Measurements from ENCODE around the gene CHTOP. TPM values are rescaled to one million over a fixed set of nuclear protein-coding genes. Genes with fewer than 3 reads are reported as not detected.

Gene CHTOP
- total and polyA plus RNA-seq, 2 of the 4 experiments (the other 2 are of a cell fraction), result 33.9 to 50.8 TPM

- Histone ChIP-seq H2BK15ac (ENCODE audit: low read depth, low read length) (peak overlapping the region; percentile 61; the same call in 2 of the 3 replicates), H3K4me2 (ENCODE audit: low read depth, low read length) (no peak overlapping the region), H2AK5ac (ENCODE audit: low read depth, low read length) (peak overlapping the region; percentile 42), H3K23ac (ENCODE audit: low read depth, low read length) (no peak overlapping the region), H4K8ac (ENCODE audit: low read depth in 2 of 2, low read length in 2 of 2) (peak overlapping the region; percentile 49 to 79), H3K27me3 (ENCODE audit: control insufficient read depth, insufficient read depth, low read length) (no peaks in the 10 kb centered on the region), H4K20me1 (ENCODE audit: insufficient read depth, low read length) (peaks cover 11% of the 10 kb centered on the region; the same call in 1 of the 2 replicates), H2BK20ac (ENCODE audit: low read depth, low read length) (peak overlapping the region; percentile 63), H2BK5ac (ENCODE audit: low read depth, low read length, poor library complexity, severe bottlenecking) (peak overlapping the region; percentile 14), H3K36me3 (ENCODE audit: control insufficient read depth, insufficient read depth, low read length) (peaks cover 2% of the 10 kb centered on the region; the same call in 1 of the 2 replicates), H3K4me1 (ENCODE audit: control insufficient read depth, insufficient read depth, low read length) (peaks cover 37% of the 10 kb centered on the region), H3K9me3 (ENCODE audit: control insufficient read depth, insufficient read depth, low read length) (no peaks in the 10 kb centered on the region), H2AK9ac (replicated peaks; ENCODE audit: low read depth, low read length, poor library complexity) (peak overlapping the region; percentile 99), H3K4me3 (ENCODE audit: insufficient read depth, low read depth, low read length) (no peak overlapping the region), H4K5ac (ENCODE audit: low read depth, low read length) (no peak overlapping the region), H3K9me1 (ENCODE audit: insufficient read depth, low read length) (peaks cover 11% of the 10 kb centered on the region), H2AFZ (replicated peaks; ENCODE audit: low read length, poor library complexity) (peak overlapping the region; percentile 72), H3K27ac (ENCODE audit: insufficient read depth, low read length) (peak overlapping the region; percentile 95), H3K9ac (ENCODE audit: low read depth, low read length) (peak overlapping the region; percentile 28; the same call in 1 of the 2 replicates), H3K18ac (ENCODE audit: low read depth, low read length) (no peak overlapping the region), H3K56ac (ENCODE audit: extremely low read depth, insufficient read depth, low read length) (no peak overlapping the region), H3K14ac (replicated peaks; ENCODE audit: low read depth, low read length) (peak overlapping the region; percentile 93; the same call in 1 of the 2 replicates), H4K91ac (ENCODE audit: insufficient read depth, low read depth, low read length) (peak overlapping the region; percentile 73), H3K4ac (ENCODE audit: low read depth, low read length) (peak overlapping the region; percentile 90), H3K79me1 (ENCODE audit: low read depth in 1 of 2, low read length in 2 of 2) (peaks cover 8 to 42% of the 10 kb centered on the region in 2 experiments; a peak in 3 of 4 replicates), H2BK120ac (ENCODE audit: low read depth, low read length) (peak overlapping the region; percentile 76; the same call in 1 of the 2 replicates)
- dilution Hi-C loops (cut with HindIII; ENCODE audit: low sequenced_read_pairs, unreplicated experiment) (no loop called here), intact Hi-C loops (cut with micrococcal nuclease) (loop anchor here (2.0 kb wide), 1 partner anchor 41 kb away; no protein-coding TSS in a partner anchor), in situ Hi-C loops (cut with MboI; ENCODE audit: low sequenced_read_pairs) (no loop called here)
- POLR2A ChIA-PET (ENCODE audit: unreplicated experiment), result interaction anchor here (0.5 to 1.4 kb wide), 2 partner anchors 14 to 170 kb away, joined by 3 to 10 read pairs; partner anchors contain the start of gene S100A13
- TF ChIP-seq NFE2L2 (IDR thresholded peaks at IDR 0.05; ENCODE audit: low read depth, low read length), result no peak
- DNase-seq (no peak), ATAC-seq (ENCODE audit: low read depth) (no peak)
- BruUV-seq (replicated peaks), result no TSS peak
- CTCF ChIA-PET, result interaction anchor here (1.1 to 3.3 kb wide), 3 partner anchors 9 to 41 kb away, joined by 3 to 18 read pairs (median 8); partner anchors contain the start of genes S100A1 and S100A13
- 90% methylated on average over 2 of the region's 5 CpGs; no CpG with 5 or more reads in 1 of the 2 experiments for WGBS, 2 experiments (ENCODE audit: extremely low coverage in 2 of 2, insufficient read length in 1 of 2)
Measured at GRCh38 chr1:153613406-153613805, 20.5 kb upstream of the CHTOP start.
